ENCODE data around the gene SMAP1.

DNA sequence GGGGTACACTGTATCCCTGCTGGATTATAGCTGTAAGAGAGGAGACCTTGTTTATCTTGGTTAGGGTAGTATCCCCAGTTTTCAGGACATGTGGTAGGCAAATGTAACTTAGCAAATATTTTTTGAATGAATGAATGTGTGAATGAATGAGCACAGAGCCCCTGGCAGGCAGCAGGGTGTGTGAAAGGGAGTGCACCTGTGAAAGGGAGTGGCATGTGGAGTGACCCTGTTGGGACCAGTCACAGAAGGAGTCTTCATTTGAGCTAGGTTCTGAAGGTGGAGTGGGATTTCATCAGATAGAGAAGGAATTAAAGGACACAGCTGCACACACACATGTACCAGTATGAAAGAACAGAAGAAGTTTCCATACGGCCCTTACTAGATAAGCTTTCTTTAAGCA, 4.9 kb downstream of the SMAP1 start:
- TF ChIP-seq, protein P1, sequence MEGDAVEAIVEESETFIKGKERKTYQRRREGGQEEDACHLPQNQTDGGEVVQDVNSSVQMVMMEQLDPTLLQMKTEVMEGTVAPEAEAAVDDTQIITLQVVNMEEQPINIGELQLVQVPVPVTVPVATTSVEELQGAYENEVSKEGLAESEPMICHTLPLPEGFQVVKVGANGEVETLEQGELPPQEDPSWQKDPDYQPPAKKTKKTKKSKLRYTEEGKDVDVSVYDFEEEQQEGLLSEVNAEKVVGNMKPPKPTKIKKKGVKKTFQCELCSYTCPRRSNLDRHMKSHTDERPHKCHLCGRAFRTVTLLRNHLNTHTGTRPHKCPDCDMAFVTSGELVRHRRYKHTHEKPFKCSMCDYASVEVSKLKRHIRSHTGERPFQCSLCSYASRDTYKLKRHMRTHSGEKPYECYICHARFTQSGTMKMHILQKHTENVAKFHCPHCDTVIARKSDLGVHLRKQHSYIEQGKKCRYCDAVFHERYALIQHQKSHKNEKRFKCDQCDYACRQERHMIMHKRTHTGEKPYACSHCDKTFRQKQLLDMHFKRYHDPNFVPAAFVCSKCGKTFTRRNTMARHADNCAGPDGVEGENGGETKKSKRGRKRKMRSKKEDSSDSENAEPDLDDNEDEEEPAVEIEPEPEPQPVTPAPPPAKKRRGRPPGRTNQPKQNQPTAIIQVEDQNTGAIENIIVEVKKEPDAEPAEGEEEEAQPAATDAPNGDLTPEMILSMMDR (IDR thresholded peaks at IDR 0.05; ENCODE audit: borderline replicate concordance, extremely low read depth, low read length, poor library complexity, severe bottlenecking), result no peak
- TF ChIP-seq EZH2 (IDR thresholded peaks at IDR 0.05; ENCODE audit: borderline replicate concordance, low read depth, low read length, severe bottlenecking), result no peak

Measured in DND-41 (cell line).